Activated T-helper 1 cell treated with Interleukin-2 at 50 U/mL for 16 hours (primary cell): ENCODE data around the gene APOL2.
"Not testable (repeated sequence)": the region's sequence is repeated elsewhere in the genome, so short reads cannot be mapped to it uniquely, and the experiment has no call there.

ENCODE experiments used
- DNase-seq: peaks from one replicate; pipeline ENCODE4 v3.0.0-alpha.2; 2020; ENCODE audit warnings: low read depth

The APOL2 gene

GRCh38 chr22:36221799-36222751 lies 17.3 kb downstream of the APOL2 start:
- DNase-seq = peak; percentile 30

DNA sequence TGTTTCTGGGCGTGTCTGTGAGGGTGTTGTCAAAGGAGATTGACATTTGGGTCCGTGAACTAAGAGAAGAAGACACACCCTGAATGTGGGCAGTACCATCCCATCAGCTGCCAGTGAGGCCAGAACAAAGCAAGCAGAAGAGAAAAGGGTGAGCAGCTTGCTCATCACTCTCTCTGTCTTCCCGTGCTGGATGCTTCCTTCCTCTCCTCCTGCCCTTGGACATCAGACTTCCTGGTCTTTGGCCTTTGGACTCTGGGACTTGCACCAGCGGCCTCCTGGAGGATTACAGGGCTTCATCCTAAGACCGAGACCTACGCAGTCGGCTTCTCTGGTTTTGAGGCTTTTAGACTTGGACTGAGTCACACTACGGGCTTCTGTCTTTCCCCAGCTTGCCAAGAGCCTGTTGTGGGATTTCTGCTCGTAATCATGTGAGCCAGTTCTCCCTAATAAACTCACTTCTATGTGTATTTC lies 18.8 kb downstream of the APOL2 start:
- DNase-seq = no peak

- no peak for DNase-seq
Observed at GRCh38 chr22:36218648-36219193, 20.6 kb downstream of the APOL2 start.

GRCh38 chr22:36215981-36216380 lies 23.3 kb downstream of the APOL2 start:
- DNase-seq = no peak

DNA sequence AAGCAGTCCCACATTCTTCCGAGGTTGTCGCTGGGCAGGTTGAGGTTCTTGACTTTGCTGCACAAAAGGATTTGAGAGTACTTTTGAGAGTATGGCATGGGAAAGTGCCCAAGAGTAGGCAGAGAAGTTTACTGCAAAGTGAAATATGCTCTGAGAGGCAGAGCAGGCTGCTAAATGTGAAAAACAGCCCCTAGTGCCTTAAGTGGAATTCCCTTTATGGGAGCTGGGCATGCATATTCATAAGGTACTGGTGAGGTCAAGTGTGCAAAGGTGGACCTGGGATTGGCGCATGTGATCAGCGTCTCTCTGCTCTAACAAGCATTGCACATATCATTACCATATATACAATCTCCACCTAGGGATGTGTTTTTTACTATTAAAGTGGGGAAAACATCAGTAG lies 25.7 kb downstream of the APOL2 start:
- no peak for DNase-seq

GRCh38 chr22:36212901-36213300 lies 26.4 kb downstream of the APOL2 start:
- DNase-seq = no peak

- DNase-seq = no peak
Observed at GRCh38 chr22:36211237-36211861, 28.0 kb downstream of the APOL2 start.

GRCh38 chr22:36210224-36210623 lies 29.1 kb downstream of the APOL2 start:
- DNase-seq = no peak

- not testable (repeated sequence) for DNase-seq
Observed at GRCh38 chr22:36209488-36209908, 29.8 kb downstream of the APOL2 start.

- no peak for DNase-seq
Observed at GRCh38 chr22:36208914-36209313, 30.4 kb downstream of the APOL2 start.

DNA sequence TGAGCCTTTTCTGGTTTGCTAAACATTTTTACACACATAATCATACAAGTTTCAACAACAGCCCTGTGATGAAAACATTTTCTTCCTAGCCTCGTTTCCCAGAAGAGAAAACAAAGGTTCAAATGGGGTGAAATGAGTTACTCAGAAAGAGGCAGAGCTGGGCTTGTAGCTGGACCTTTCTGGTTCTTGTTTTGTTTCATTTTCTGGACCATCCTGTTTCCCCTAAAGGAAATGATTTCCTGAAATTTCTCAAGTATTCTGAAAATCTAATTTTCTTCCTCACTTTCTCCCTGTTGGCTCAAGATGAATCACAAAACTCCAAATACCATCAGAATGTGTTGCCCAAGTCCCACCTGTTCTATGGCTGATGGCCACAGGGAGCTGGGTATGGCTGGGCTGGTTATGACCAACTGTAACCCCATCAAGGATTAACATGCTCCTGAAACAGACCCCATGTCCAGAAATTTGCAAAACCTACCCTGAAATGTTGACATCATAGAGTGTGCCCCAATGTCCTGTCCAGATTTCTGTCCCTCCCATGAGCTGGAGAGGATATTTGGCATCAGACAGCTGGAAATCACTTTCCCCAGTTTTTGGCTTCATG lies 31.1 kb downstream of the APOL2 start:
- no peak for DNase-seq

- no peak for DNase-seq
Observed at GRCh38 chr22:36206255-36206654, 33.1 kb downstream of the APOL2 start.

GRCh38 chr22:36205573-36205972 lies 33.8 kb downstream of the APOL2 start:
- not testable (repeated sequence) for DNase-seq

DNA sequence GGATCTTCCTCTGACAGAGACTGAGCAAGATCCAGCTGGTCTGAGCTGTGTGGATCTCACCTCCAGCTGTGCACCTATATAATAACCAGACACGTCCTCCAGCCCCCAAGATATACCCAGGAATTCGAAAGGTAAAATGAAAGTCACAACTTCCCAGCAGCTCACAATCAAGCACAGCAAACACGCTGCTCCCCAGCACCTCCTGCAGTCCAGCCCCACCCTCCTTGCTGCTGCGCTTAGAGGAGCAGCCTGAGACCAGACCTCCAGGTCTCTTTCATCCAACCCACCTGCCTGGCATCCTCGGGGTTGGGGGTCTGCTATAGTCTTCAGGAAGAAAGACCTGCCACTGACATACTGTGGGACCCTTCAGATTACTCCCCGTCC lies 34.7 kb downstream of the APOL2 start:
- no peak for DNase-seq

DNA sequence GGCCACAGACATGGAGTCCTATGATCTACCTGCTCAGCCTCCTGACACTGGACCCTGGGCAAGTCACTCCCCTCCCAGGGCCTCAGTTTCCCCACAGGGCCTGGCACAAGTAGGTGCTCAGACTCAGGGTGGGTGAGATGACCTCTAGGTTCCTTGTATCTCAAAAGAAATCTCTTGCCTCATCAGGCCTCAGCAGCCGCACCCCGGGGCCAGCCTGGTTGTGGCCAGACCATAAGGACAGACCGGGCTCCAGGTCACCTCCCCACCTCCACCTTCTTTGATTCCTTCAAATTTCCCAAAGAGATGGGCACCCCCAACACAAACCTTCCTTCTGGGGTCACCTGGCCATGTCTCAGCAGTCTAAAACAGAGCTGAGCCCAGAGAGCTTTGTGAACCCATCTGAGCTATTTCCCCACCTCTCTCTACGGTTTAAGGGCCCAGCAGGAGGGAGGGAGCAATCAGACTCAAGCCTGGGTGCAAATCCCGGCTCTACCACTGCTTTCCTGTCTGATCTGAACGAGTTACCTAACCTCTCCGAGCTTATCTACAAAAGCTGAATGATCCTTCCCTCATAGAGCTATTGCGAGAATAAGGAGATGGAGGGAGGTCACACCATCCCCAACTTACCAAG lies 35.2 kb downstream of the APOL2 start:
- no peak for DNase-seq

DNA sequence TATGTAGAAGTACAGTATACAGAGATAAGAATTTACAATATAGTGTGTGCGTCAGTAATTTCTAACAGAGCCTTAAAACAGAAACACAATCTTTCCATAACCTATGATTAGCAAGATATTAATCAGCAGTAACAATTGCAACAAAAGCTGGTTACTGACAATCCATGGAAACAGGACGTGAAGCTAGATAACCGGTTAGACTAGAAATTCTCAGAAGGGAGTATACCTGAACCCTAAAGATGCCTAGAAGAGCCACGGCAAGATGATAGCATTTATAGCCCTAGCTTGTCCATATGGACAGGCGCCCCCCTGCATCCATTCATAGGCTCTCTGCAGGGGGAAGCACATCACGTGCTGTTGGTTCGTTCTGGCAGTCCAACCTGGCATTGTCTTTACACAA lies 35.9 kb downstream of the APOL2 start:
- DNase-seq = not testable (repeated sequence)

DNA sequence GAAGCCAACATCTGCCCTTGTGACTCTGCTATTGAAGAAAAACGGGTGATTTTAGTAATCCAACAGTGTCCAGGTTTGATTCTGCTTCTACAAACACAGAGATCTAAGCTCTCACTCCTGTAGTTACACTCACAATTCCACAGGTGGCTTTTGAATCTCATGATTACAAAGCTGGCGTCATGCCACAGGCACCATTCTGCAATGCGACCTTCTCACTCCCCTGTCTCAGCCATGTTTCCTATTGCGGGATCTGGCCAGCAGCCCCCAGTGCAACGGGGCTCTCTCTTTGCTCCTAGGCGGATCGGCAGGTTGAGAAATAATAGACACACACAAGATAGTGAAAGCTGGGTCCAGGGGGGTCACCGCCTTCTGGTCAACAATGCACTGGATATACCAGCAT lies 36.4 kb downstream of the APOL2 start:
- not testable (repeated sequence) for DNase-seq

GRCh38 chr22:36201630-36202319 lies 37.6 kb downstream of the APOL2 start, which contains the start of gene APOL4:
APOL4 (minus strand) TSS chr22:36201809; CDS start chr22:36201734, 75 bp downstream.
- DNase-seq = no peak

DNA sequence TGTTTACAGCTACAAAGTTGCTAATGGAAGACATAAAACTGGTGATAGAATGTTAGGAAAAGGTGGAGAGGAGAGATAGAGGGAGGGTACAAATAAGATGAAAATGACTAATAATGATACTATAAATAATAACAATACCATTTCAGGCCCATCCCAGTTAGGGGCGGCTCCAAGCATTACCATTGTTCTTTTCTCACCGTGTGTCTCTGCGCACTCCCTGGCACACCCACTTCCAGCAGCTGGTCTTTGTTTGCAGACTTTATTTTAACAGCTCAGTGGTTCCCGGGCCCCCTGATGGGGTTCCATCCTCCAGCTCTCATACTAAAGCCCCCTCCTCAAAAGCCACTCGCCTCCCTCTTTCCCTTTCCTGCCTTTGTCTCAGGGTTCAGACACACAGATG lies 38.3 kb downstream of the APOL2 start:
- DNase-seq = not testable (repeated sequence)

DNA sequence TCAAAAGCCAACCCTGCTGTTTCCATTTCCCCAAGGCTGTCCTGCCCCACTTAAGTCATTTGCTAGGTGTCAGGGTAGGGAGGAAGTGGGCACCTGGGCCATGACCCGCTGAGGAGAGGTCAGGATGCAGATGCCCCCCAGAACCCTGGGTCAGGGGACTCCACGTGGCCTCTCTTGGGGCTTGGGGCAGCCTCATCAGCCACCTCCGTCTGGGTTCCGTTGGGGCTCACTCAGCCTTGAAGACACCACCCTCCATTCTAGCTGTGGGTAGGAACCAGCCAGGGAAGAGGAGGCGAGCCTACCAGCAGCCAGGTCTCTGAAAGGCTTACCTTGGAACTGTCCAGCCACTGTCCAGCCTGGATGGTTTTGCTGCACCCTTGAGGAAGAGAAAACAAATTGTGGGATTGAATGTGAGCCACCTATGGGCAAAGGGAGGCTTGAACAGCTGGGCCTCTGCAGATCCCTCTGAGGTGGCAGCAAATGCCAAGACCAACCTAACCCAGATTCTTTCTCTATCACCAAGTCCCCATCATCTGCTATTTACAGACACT lies 40.3 kb downstream of the APOL2 start:
- no peak for DNase-seq

- no peak for DNase-seq
Observed at GRCh38 chr22:36198536-36198935, 40.8 kb downstream of the APOL2 start.
